GM18907 (cell line): Measurements from ENCODE around the gene ZBTB18.

Experiments used
- ATAC-seq: cut with Tn5 transposase; IDR thresholded peaks from one replicate; pipeline ENCODE4 v1.9.1; 2021; ENCODE audit warnings: mild to moderate bottlenecking, moderate library complexity; ENCODE audit not compliant: unreplicated experiment

ZBTB18 gene

DNA sequence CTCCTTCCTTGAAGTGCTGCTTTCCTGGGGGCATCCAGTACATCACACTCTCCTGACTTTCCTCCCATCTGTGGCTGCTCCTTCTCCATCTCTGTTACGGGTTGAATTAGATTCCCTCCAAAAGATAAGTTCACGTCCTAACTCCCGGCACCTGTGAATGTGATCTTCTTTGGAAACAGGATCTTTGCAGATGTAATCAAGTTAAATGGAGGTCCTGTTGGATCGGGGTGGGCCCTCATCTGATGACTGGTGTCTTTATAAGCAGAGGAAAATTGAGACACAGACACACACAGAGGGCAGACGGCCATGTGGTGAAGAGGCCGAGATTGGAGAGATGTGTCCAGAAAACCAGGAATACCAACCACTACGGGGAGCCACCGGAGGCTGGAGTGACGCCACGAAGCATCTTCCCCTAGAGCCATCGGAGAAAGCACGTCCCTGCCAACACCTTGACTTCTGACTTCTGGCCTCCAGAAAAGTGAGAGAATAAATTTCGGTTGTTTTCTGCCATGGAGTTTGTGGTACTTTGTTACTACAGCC is 36.0 kb downstream of the ZBTB18 start:
- no peak for ATAC-seq

GRCh38 chr1:244087611-244088010 is 36.5 kb downstream of the ZBTB18 start:
- no peak for ATAC-seq

DNA sequence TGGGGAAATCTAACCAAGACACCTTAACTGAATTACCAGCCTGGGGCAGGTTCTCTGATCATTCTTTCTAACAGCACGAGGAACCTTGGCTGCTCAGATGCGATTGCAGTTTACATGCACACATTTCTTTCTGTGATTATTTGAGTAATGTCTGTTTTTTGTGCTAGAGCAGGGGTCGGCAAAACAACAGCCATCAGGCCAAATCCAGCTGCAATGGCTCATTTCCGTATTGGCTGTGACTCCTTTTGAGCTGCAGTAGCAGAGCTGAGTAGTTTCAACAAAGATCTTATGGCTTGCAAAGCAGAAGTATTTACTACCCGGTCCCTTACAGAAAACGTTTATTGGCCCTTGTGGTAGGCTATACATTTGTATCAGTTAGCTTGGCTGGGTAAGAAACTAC is 37.1 kb downstream of the ZBTB18 start:
- ATAC-seq = no peak

- no peak for ATAC-seq
These were observed 38.5 kb downstream of the ZBTB18 start for GRCh38 chr1:244089561-244089960.

DNA sequence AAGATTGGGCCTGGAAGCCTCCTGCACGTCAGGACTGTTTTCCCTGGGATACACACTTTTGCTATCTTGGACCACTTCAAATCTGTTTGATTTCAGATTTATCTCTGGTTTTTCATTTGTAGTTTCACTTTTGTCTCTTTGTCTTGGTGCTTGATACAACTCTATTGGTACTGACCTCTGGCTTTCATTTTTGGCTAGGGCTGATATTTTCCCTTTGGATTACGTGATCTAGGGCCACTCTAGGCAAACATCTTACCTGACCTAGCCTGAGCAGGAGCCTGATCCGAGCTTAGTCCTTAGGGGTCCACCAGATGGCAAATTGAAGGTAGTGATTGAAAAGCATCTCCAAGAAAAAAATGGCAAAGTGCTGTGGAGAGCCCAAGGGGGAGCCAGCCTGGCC is 39.6 kb downstream of the ZBTB18 start:
- ATAC-seq = no peak

DNA sequence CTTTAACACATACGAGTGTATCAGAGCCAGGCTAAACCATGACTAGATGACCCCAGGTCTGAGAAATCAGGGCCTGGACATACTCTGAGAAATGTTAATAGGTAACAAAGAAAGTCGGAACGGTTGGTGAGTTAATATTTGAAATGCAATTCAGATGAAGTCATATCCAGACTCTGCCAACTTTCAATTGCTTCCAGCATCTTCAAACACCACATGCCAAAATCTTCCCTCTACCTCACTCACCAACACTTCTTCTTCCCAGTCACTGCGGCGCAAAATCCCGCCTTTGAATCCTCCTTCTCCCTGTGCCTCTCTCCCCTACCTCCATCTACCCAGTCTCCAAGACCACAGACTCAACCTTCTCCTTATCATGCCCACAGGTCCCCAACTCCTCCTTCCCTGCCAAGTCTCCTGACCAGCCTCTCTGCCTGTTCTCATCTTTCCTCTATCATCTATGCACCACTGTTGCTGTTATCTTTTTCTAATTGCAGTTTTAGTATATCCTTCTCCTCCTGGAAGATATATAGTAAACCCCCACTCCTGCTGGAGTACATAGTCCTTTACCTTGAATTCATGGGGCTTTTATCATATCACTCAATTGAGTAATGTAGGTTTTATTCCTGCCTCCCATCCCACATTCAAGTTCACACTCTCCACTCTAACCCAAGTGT is 41.3 kb downstream of the ZBTB18 start:
- no peak for ATAC-seq

DNA sequence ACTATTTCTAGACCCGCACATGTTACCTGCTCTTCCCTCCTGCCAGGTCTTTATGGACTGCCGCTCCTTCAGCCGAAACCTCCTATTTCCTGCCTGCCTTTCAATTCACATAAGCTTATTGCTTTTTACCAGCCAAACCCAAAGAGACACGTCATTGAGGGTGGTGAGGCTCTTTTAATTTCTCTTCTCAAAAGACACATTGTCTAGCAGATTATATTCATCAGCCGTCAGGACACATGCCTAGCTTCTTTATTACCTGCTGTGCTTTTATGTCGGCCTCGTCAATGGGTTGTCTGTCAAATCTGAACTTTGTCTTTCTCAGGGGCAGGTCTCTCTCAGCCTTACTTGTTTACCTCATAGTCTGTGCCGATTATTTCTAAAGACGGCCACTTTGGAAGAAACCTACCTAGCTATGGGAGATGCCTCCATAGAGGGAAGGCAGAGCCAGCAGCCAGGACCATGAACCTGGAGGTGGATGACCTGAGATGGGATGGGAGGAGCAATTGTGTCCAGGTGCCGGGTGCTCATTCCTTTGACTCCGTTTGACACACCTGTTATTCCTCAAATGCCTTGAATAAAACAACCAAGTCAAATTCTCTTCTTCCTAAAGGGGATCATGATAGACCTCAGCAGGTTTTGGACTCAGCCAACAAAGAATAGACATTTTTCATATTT is 42.0 kb downstream of the ZBTB18 start:
- ATAC-seq = no peak

DNA sequence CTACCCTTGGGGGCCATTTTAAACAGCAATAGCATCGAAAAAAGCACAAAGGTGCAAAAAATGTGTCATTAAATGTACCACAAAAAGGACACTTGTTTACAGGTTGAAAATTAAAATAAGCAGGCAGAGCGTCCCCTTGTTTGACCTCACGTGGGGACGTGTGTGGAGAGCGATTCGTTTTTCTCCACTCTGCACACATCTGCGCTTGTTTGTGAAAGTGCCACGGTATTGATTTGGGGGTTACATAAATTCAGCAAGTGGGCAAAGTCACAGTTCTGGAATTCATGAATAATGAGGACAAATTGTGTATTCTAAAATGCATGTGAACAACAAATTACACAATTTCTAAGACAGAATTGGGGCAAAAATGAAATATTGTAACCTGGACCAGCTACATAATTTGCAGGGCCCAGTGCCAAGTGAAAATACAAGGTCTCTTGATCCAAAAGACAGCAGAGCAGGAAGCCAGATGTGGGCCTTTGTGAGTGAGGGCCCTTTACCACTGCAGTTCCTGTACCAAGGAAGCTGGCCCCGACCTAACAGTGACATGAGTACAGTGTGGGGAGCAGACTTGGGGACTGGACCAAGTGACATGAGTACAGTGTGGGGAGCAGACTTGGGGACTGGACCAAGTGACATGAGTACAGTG is 43.9 kb downstream of the ZBTB18 start:
- no peak for ATAC-seq

DNA sequence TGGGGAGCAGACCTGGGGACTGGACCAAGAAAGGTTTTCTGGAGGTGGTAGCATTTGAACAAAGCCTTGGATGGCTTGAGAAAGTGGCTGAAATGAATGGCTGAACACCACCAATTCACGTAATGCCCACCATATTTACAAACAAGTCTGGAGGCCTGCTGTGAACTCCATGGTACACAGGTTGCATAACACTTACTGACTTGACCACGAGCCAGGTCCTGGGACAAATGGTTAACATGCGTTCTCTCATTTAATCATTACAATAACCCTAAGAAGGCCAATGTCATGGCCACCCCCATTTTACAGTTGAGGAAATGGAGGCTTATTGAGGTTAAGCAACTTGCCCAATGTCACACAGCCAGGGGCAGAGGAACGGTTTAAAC is 44.4 kb downstream of the ZBTB18 start:
- ATAC-seq = no peak

DNA sequence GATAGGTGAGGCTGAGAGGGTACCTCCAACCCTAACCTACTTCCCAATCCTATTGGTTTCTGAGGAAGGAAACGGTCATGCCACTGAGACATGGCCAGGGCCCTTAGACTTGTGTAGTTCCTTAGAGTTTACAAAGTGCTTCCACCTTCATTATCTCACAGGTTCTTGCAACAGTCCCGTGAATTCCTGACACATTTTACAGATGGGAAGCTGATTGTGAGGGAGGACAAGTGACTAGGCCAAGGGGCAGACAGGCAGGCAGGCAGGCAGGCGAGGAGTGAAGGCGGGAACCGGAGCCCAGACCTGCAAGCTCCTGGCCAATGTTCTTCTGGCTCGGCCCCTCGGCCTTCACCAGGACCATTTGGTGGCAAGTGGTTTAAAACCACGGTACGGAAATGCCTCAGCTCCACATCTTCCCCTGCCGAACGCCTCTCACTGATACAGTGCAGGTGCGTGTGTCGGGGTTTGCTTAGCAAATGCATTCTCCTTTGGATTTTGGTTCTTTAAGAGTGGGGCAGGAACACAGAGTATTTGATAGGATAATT is 45.1 kb downstream of the ZBTB18 start:
- ATAC-seq = no peak

- ATAC-seq = no peak
These were observed 45.6 kb downstream of the ZBTB18 start for GRCh38 chr1:244096691-244097090.

GRCh38 chr1:244097523-244098405 is 46.7 kb downstream of the ZBTB18 start:
- no peak for ATAC-seq

DNA sequence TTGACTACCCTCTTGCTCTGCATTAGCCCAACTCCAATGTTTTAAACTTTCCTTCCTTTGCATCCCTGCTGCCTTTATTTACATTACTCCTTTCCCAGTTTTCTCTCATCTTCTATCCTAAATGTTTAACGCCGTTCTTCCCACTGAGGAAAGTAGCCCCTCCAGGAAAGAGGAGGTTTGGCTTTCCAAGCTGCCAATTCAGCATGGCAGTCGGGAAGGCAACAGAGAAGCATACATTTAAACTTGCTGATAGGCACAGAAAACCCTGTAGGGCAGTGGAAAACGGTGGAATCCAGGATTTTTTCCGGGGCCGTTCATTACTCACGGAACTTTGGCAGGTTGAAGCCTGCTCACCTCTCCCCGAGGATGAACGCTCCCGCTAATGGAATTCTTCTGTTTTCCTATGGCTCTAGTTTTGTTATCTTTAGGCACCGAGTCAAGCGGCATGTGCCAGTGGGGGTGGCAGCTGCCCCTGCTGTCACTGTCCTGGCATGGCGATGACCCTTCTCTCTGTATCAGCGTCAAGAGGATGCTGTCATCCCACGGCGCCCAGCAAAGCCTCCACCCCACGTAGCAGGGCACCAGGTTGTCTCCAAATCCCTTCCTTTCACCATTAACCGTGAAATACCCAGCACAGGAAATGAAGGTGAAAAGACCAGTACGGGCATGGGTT is 48.3 kb downstream of the ZBTB18 start:
- ATAC-seq = no peak

DNA sequence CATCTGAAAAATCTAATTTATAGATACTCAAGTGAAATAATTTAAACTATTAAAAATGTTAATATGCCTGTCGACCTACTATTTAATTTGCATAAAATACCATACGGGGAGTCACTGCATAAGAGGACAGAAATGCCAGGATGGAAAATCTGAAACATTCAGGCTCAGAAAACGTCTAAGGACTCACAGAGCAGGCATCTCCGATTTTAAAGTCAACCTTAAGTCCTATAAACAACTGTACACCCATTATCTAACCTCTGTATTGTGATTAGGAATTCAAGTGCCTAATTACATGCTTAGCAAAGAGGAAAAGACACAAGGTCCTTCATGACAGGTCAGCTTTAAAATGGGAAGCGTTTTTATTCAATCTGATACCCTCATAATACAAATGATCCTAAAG is 49.2 kb downstream of the ZBTB18 start:
- no peak for ATAC-seq

DNA sequence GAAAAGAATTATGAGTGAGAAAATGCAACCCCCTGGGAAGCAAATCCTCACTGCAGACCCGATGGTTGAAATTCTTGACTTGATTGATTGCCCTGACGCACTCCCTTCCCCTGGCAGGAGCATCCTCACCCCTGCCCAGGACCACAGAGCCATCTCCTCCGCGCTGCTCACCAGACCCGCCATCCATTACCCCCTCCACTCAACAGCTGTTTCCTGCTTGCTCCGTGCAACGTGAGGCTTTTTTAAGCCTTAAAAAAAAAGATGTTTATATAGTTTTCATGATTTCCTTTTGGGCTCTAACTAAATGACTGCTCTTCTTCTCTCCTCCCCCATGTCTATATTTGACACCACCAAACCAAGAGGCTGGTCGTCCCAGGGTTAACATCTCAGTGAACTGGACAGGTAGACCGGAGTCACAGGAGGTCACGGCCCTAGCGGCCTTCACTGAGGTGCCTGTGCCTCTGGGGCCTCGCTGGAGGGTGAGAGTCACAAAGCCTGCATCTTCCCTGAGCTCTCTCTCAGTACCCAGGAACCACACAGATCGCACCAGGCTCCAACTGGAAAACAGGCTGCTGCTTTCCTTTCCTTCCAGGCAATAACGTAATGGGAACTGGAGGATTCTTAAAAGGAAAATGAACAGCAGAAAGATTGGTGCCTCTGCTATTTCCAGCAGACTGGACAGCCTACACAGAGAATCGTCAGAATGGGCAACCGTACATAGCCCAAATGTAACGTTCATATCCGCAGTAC is 49.8 kb downstream of the ZBTB18 start:
- no peak for ATAC-seq

GRCh38 chr1:244102046-244102445 is 51.0 kb downstream of the ZBTB18 start:
- ATAC-seq = no peak

GRCh38 chr1:244102468-244102867 is 51.4 kb downstream of the ZBTB18 start:
- no peak for ATAC-seq

DNA sequence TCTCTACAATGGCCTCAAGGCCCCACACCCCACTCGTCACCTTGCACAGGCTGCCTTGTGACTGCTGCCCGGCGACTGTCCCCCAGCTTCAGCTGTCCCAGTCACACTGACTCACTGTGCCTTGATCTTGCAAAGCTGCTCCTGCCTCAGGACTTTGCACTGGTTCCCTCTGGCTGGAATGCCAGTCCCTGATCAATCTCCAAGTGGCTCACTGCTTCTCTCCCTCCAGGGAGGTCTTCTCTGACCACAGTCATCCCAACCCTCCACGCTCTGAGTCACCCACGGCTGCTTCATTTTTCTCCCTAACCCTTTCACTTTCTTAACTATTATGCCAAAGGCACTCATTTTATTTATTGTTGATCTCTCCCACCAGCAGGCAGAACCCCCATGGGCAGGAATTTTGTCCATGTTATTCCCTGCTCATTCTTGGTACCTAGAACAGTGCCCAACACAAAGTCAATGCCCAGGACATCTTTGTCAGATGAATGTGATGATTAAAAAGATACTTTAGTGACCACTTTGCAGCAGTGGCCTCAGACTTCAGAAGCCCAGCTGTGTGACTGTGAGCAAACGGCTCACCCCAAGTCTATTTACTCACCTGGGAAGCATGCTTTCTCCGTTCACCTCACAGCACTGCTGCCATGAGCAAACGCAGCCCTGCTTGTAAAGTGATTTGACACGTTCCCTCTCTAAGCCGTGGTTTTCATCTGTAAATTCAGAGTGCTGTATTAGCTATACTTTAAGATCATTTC is 53.4 kb downstream of the ZBTB18 start:
- ATAC-seq = no peak

DNA sequence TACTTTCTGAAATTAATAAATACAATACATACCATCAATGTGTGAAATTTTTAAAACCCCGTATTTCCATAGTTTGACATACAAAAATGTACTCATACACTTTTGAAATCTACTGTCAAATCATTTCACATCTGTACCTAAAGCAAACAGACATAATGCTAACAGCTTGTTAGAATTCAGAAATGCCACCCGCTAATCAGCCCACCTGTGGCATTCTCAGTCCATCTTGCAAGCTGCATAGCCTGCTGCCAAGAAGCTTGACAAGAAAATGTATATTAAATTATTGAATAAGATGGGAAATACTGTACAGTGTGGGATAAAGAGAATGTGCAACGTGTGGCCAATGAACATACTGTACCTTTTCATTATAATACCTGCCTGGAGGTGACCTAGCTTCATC is 55.1 kb downstream of the ZBTB18 start:
- ATAC-seq = no peak
